WTC11 (cell line): ENCODE data around the gene CREB3L4.
"Not testable (repeated sequence)": the region's sequence is repeated elsewhere in the genome, so short reads cannot be mapped to it uniquely, and the experiment has no call there.

Source experiments
- GTF2I ChIP-seq: fragments of 250-450 bp; sonication (Bioruptor Pico); conservative IDR thresholded peaks from 2 replicates; pipeline ENCODE4 v1.4.0; 2021; ENCODE audit warnings: mild to moderate bottlenecking
- NR1H2 ChIP-seq: sonication (generic); formaldehyde crosslinking; IDR thresholded peaks from 2 replicates; pipeline ENCODE4 v1.9.0; 2021; ENCODE audit warnings: mild to moderate bottlenecking, moderate library complexity, missing genetic modification reagents
- TF ChIP-seq, protein P1 (sequence below): sonication (generic); formaldehyde crosslinking; IDR thresholded peaks from 2 replicates; pipeline ENCODE4 v1.8.1; 2023; ENCODE audit warnings: mild to moderate bottlenecking, missing genetic modification reagents, moderate library complexity

DNA sequence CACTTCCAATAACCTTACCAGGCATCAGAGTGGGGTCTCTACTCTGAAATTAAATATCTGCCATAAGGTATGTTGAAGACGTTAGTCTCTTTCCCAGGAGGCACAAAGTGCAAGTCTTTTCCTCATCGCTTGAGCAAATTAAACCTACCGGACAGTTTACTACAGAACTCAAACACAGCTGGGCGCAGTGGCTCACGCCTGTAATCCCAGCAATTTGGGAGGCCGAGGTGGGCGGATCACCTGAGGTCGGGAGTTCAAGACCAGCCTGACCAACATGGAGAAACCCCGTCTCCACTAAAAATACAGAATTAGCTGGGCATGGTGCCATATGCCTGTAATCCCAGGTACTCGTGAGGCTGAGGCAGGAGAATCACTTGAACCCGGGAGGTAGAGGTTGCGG is 11.4 kb downstream of the CREB3L4 start:
- TF ChIP-seq, protein P1, sequence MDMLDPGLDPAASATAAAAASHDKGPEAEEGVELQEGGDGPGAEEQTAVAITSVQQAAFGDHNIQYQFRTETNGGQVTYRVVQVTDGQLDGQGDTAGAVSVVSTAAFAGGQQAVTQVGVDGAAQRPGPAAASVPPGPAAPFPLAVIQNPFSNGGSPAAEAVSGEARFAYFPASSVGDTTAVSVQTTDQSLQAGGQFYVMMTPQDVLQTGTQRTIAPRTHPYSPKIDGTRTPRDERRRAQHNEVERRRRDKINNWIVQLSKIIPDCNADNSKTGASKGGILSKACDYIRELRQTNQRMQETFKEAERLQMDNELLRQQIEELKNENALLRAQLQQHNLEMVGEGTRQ, result not testable (repeated sequence)
- not testable (repeated sequence) for TF ChIP-seq NR1H2 (CRISPR knock-in tag); GTF2I
